Esophagus muscularis mucosa (tissue), 4 donors: Measurements from ENCODE around the gene SPDYE2.
"Not testable (repeated sequence)": the region's sequence is repeated elsewhere in the genome, so short reads cannot be mapped to it uniquely, and the experiment has no call there.

Experiments used
- EP300 ChIP-seq: sonication (generic); formaldehyde crosslinking; IDR thresholded peaks from one replicate; pipeline ENCODE4 v1.6.1; 2017; ENCODE audit warnings: antibody characterized with exemption
- POLR2A ChIP-seq: fragments of 450-650 bp; IDR thresholded peaks from one replicate; pipeline ENCODE4 v1.6.1; 2017; ENCODE audit warnings: antibody characterized with exemption, moderate library complexity, mild to moderate bottlenecking, low read depth
- POLR2AphosphoS5 ChIP-seq, 2 donors: sonication (generic); formaldehyde crosslinking; IDR thresholded peaks; one replicate each; pipeline ENCODE4 v1.6.1; 2017; ENCODE audit warnings: antibody characterized with exemption in 2 of 2
- TF ChIP-seq, protein P1 (sequence below), 3 experiments: fragments of 200-600 bp in 2 of 3; fragments of 450-650 bp in 1 of 3; sonication (generic) in 2 of 3; IDR thresholded peaks; one replicate each; pipeline ENCODE4 v1.5.1; 2017 to 2019; ENCODE audit warnings: antibody characterized with exemption in 3 of 3, mild to moderate bottlenecking in 2 of 3, moderate library complexity in 1 of 3

DNA sequence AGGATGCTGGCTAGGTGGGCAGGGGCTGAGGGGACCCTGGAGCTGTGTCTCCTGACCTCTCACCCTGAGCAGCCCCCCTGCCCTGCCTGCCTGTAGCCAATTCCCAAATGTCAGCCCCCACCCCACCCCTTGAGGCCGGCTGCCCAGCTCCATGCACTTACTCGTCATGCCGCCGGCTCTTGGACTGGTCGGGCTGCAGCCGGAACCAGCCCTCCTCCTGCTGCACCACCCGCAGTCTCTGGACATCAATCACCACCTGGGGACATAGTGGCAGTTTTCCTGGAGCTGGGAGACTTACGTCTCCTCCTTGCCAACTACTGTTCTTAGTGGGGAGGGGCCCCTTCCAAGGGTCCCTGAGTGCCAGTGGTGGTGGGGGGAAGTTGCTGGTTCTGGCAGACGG lies 48.7 kb downstream of the SPDYE2 start:
- TF ChIP-seq POLR2A; EP300; POLR2AphosphoS5 (IDR thresholded peaks at IDR 0.05): not testable (repeated sequence)
- TF ChIP-seq, protein P1, sequence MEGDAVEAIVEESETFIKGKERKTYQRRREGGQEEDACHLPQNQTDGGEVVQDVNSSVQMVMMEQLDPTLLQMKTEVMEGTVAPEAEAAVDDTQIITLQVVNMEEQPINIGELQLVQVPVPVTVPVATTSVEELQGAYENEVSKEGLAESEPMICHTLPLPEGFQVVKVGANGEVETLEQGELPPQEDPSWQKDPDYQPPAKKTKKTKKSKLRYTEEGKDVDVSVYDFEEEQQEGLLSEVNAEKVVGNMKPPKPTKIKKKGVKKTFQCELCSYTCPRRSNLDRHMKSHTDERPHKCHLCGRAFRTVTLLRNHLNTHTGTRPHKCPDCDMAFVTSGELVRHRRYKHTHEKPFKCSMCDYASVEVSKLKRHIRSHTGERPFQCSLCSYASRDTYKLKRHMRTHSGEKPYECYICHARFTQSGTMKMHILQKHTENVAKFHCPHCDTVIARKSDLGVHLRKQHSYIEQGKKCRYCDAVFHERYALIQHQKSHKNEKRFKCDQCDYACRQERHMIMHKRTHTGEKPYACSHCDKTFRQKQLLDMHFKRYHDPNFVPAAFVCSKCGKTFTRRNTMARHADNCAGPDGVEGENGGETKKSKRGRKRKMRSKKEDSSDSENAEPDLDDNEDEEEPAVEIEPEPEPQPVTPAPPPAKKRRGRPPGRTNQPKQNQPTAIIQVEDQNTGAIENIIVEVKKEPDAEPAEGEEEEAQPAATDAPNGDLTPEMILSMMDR (IDR thresholded peaks at IDR 0.05), result not testable (repeated sequence)
